ENCODE data around the gene BCL2L12. TPM values are rescaled to one million over a fixed set of nuclear protein-coding genes. Genes with fewer than 3 reads are reported as not detected.

Gene BCL2L12
- total RNA-seq, 2 experiments from 2014 or later, result 70.5 to 75.6 TPM

DNA sequence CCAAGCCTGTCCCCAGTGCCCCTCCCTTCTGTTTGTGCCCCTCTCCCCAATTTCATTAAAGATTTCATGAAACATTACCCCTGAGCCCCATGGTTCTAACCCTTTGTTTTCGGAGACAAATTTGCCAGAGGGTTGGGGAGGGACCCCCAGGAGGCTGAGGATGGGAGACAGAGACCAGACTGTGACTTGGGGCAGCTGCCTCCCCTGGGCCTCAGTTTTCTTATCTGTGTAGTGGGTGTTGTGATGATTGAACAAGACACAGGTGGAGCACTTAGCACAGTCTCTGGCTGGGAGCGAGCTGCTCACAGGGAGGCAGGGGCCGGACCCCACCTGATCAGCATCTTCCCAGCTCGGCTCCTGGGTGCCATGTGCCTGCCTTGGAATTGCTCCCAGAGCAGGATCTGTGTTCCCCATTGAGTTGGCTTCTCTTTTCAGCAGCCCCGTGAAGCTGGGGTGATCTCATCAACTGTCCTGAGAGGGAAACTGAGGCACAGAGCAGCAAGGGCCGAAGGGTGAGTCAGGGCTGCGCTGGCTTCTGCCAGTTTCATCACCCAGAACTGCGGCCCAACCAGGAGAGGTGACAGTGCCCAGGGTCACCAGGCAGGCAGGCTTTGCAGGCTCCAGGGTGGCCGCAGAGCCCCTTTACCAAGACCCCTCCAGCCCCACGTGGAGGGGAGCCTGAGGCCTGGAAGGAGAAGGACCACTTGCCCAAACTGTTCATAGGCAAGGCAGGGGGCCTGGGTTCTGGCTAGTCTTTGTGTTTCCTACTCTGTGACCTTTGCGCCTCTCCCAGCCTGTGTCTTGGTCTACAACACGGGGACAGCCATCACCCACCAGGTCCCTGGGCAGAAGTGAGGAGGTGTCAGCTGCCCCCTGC is 6.9 kb upstream of the BCL2L12 start:
- Mint-ChIP-seq H3K27ac (no peak overlapping the region), H3K4me3 (no peak overlapping the region), H3K9me3 (no peaks in the 10 kb centered on the region)

DNA sequence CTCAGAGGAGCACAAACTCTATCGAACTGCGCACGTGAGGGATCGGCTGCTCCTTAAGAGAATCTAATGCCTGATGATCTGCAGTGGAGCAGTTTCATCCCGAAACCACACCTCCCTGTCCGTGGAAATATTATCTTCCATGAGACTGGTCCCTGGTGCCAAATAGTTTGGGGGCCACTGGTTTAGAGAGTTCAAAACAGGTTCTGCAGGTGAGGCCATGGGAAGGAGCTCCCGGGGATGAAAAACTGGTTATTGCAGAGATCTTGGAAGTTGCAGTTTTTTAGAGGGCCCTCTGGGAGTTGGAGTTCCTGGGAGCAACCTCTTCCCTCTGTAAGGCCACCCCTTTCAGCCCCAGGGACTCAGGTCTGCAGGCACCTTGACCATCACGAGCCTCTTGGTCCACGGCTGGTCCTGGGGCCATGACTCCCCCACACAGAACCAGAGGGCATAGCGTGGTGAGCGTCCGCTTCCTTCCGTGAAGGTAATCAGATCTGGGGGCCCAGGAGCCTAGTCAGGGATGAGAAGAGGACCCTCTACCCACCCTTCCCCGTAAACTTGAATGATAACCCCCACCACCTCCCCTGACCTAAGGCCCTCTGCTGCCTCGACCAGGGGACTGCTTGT is 5.3 kb upstream of the BCL2L12 start:
- peaks cover 25% of the 10 kb centered on the region for H3K4me1 Mint-ChIP-seq (ENCODE audit: low read depth)
- no peak overlapping the region for H3K4me3 Mint-ChIP-seq
- H3K27me3 Mint-ChIP-seq (ENCODE audit: low read depth), result no peaks in the 10 kb centered on the region
- CTCF ChIA-PET, result interaction anchor here (0.7 to 1.7 kb wide), 2 partner anchors 13 to 18 kb away, joined by 3 to 4 read pairs; no protein-coding TSS in a partner anchor
- DNase-seq, result no peak
- H3K27ac Mint-ChIP-seq, result no peak overlapping the region
- no peaks in the 10 kb centered on the region for H3K9me3 Mint-ChIP-seq
- intact Hi-C loops (cut with micrococcal nuclease), result no loop called here
- H3K36me3 Mint-ChIP-seq (ENCODE audit: low read depth), result peaks cover 27% of the 10 kb centered on the region

More for the DNA sequence above, 6.9 kb upstream of the BCL2L12 start:
- Mint-ChIP-seq H3K36me3 (ENCODE audit: low read depth) (peaks cover 29% of the 10 kb centered on the region), H3K4me1 (ENCODE audit: low read depth) (peaks cover 19% of the 10 kb centered on the region), H3K27me3 (ENCODE audit: low read depth) (no peaks in the 10 kb centered on the region)
- CTCF ChIA-PET, result interaction anchor here (1.7 kb wide), 1 partner anchor 14 kb away, joined by 4 read pairs; no protein-coding TSS in a partner anchor
- DNase-seq, result no peak
- intact Hi-C loops (cut with micrococcal nuclease), result no loop called here

DNA sequence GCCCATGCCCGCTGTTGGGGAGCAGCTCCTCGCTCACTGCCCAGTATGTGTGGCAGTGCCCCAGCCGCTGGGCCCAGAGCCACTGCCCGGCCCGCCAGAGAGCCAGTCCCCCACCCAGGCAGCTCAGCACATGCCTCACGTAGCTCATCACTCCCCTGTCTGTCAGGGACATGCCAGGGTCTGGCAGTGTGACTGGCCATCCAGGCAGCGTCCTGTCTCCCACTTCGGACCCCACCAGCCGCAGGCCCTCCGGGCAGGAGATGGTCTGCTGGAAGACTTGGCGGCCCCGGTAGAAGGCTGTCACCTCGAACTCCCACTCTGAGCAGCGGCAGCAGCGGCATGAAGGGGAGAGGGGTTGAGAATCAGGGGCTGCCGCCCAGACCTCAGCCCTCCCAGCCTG is 3.7 kb upstream of the BCL2L12 start:
- H3K4me3 Mint-ChIP-seq, result no peak overlapping the region

GRCh38 chr19:49663224-49663623 is 2.5 kb upstream of the BCL2L12 start:
- Mint-ChIP-seq H3K36me3 (ENCODE audit: low read depth) (peaks cover 20% of the 10 kb centered on the region), H3K27me3 (ENCODE audit: low read depth) (no peaks in the 10 kb centered on the region), H3K4me3 (peak overlapping the region; percentile 98), H3K9me3 (no peaks in the 10 kb centered on the region), H3K4me1 (ENCODE audit: low read depth) (peaks cover 36% of the 10 kb centered on the region), H3K27ac (peak overlapping the region; percentile 93)
- CTCF ChIA-PET, result interaction anchor here (1.2 to 2.2 kb wide), 4 partner anchors 10 to 20 kb away, joined by 3 to 8 read pairs (median 6); no protein-coding TSS in a partner anchor
- intact Hi-C loops (cut with micrococcal nuclease), result no loop called here
- no peak for DNase-seq

More for the DNA sequence above, 3.7 kb upstream of the BCL2L12 start:
- peaks cover 22% of the 10 kb centered on the region for H3K36me3 Mint-ChIP-seq (ENCODE audit: low read depth)
- no peak for DNase-seq
- intact Hi-C loops (cut with micrococcal nuclease), result no loop called here
- no peaks in the 10 kb centered on the region for H3K27me3 Mint-ChIP-seq (ENCODE audit: low read depth)
- H3K27ac Mint-ChIP-seq, result no peak overlapping the region
- H3K4me1 Mint-ChIP-seq (ENCODE audit: low read depth), result peaks cover 30% of the 10 kb centered on the region
- CTCF ChIA-PET, result no interaction called here
- no peaks in the 10 kb centered on the region for H3K9me3 Mint-ChIP-seq

DNA sequence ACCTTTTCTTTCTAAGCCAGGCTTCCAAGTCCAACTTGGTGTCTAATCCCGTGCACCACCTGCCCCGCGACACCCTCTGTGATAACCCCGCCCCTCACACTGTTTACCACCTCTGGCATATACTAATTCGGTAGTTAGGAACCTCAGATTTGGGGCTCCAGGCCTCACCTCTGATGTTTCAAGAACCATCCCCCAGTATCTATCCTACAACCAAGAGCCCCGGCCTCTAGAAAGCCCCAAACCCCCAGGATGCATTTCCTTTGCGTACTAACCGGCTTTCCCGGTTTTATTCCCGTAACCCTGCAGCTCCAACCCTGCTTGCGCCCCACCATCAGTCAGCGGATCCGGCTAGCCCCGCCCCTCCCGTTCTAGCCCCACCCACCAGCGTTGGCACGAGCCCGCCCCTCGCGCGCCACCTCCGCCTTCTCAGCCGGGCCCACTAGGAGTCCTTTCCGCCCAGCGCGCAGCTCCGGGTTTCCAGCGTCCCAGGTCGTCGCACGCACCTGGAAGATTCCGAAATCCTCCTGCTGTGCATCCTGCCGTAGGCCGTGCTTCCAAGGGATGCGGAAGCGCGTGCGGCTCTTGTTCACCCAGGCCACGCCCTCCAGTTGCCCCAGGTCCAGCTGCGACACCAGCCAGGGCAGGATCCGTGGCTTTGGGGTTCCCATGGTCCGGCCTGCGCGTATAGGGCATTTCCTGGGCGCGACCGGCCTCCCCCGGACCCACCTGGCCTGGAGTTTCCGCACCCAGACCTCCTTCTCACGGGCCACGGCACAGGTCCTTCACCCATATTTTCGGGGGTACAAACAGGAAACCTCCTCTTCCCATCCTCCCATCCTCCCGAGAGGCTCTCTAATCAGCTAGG is 1.3 kb upstream of the BCL2L12 start:
- H3K4me1 Mint-ChIP-seq (ENCODE audit: low read depth), result peaks cover 36% of the 10 kb centered on the region
- H3K36me3 Mint-ChIP-seq (ENCODE audit: low read depth), result peaks cover 21% of the 10 kb centered on the region
- H3K27me3 Mint-ChIP-seq (ENCODE audit: low read depth), result no peaks in the 10 kb centered on the region

GRCh38 chr19:49665036-49665350 is 740 bp upstream of the BCL2L12 start:
- no peaks in the 10 kb centered on the region for H3K27me3 Mint-ChIP-seq (ENCODE audit: low read depth)
- H3K27ac Mint-ChIP-seq, result peak overlapping the region; percentile 93
- intact Hi-C loops (cut with micrococcal nuclease), result loop anchor here (1.0 kb wide), 4 partner anchors 11 to 211 kb away; partner anchors contain the start of gene RRAS
- peaks cover 37% of the 10 kb centered on the region for H3K4me1 Mint-ChIP-seq (ENCODE audit: low read depth)
- no peak for DNase-seq
- CTCF ChIA-PET, result interaction anchor here (0.9 to 2.2 kb wide), 3 partner anchors 11 to 53 kb away, joined by 3 to 7 read pairs (median 6); no protein-coding TSS in a partner anchor
- H3K36me3 Mint-ChIP-seq (ENCODE audit: low read depth), result peaks cover 23% of the 10 kb centered on the region
- H3K4me3 Mint-ChIP-seq, result peak overlapping the region; percentile 98
- H3K9me3 Mint-ChIP-seq, result no peaks in the 10 kb centered on the region

More for the DNA sequence above, 1.3 kb upstream of the BCL2L12 start:
- intact Hi-C loops (cut with micrococcal nuclease), result loop anchor here (1.0 kb wide), 4 partner anchors 12 to 212 kb away; partner anchors contain the start of gene RRAS
- no peaks in the 10 kb centered on the region for H3K9me3 Mint-ChIP-seq
- CTCF ChIA-PET, result interaction anchor here (0.9 to 2.2 kb wide), 6 partner anchors 9 to 53 kb away, joined by 3 to 8 read pairs (median 5); no protein-coding TSS in a partner anchor
- H3K4me3 Mint-ChIP-seq, result peak overlapping the region; percentile 98
- DNase-seq, result peak; percentile 97
- peak overlapping the region; percentile 93 for H3K27ac Mint-ChIP-seq

DNA sequence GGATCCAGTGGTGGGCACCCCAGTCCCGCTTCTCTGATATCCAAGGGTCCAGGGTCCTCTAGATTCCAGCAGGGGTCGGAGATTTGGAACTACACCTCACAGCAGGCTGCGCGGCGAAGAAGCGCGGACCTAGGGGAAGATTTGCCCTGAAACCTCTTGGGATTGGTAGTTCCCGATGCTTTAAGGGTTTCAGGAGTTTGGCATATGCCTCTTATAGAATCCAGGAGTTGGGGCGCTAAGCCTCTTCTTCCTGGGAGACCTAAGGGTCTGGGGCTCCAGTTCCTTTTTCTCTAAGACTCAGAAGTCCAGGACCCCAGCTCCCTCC is 349 bp downstream of the BCL2L12 start:
- Mint-ChIP-seq H3K36me3 (ENCODE audit: low read depth) (peaks cover 20% of the 10 kb centered on the region), H3K27ac (peak overlapping the region; percentile 93), H3K4me3 (peak overlapping the region; percentile 98), H3K9me3 (no peaks in the 10 kb centered on the region), H3K4me1 (ENCODE audit: low read depth) (peaks cover 35% of the 10 kb centered on the region), H3K27me3 (ENCODE audit: low read depth) (no peaks in the 10 kb centered on the region)
- DNase-seq, result no peak
- intact Hi-C loops (cut with micrococcal nuclease), result no loop called here
- CTCF ChIA-PET, result interaction anchor here (0.6 kb wide), 1 partner anchor 85 kb away, joined by 3 read pairs; no protein-coding TSS in a partner anchor

DNA sequence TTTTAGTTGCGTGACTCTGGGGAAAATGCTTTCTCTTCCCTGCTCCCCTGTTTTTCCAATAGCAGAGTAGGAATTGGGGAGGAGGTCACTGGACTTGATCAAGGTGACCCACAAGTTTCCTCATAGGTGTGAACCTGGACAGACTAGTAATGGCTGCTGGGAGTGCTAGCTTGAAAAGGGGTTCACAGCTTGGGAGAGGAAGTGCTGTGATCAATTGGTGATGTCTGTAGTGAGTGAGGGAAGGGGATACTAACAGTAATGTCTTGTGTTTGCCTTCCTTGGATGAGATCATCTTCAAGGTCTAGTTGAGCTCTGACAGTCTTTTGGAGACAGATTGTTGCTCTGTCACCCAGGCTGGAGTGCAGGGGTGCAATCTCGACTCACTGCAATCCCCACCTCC is 1.7 kb downstream of the BCL2L12 start:
- peak overlapping the region; percentile 98 for H3K4me3 Mint-ChIP-seq
- no peak overlapping the region for H3K27ac Mint-ChIP-seq
- peaks cover 39% of the 10 kb centered on the region for H3K4me1 Mint-ChIP-seq (ENCODE audit: low read depth)
- intact Hi-C loops (cut with micrococcal nuclease), result no loop called here
- H3K36me3 Mint-ChIP-seq (ENCODE audit: low read depth), result peaks cover 19% of the 10 kb centered on the region
- no peak for DNase-seq
- CTCF ChIA-PET, result interaction anchor here (1.4 kb wide), 1 partner anchor 13 kb away, joined by 3 read pairs; no protein-coding TSS in a partner anchor
- H3K9me3 Mint-ChIP-seq, result no peaks in the 10 kb centered on the region
- no peaks in the 10 kb centered on the region for H3K27me3 Mint-ChIP-seq (ENCODE audit: low read depth)

- intact Hi-C loops (cut with micrococcal nuclease), result no loop called here
- no peaks in the 10 kb centered on the region for H3K9me3 Mint-ChIP-seq
- no peak overlapping the region for H3K4me3 Mint-ChIP-seq
- no peaks in the 10 kb centered on the region for H3K27me3 Mint-ChIP-seq (ENCODE audit: low read depth)
- CTCF ChIA-PET, result interaction anchor here (1.4 kb wide), 1 partner anchor 166 kb away, joined by 5 read pairs; no protein-coding TSS in a partner anchor
- peaks cover 20% of the 10 kb centered on the region for H3K4me1 Mint-ChIP-seq (ENCODE audit: low read depth)
- H3K27ac Mint-ChIP-seq, result no peak overlapping the region
- H3K36me3 Mint-ChIP-seq (ENCODE audit: low read depth), result peaks cover 14% of the 10 kb centered on the region
- no peak for DNase-seq
These were observed 3.8 kb downstream of the BCL2L12 start for GRCh38 chr19:49669516-49669915.

DNA sequence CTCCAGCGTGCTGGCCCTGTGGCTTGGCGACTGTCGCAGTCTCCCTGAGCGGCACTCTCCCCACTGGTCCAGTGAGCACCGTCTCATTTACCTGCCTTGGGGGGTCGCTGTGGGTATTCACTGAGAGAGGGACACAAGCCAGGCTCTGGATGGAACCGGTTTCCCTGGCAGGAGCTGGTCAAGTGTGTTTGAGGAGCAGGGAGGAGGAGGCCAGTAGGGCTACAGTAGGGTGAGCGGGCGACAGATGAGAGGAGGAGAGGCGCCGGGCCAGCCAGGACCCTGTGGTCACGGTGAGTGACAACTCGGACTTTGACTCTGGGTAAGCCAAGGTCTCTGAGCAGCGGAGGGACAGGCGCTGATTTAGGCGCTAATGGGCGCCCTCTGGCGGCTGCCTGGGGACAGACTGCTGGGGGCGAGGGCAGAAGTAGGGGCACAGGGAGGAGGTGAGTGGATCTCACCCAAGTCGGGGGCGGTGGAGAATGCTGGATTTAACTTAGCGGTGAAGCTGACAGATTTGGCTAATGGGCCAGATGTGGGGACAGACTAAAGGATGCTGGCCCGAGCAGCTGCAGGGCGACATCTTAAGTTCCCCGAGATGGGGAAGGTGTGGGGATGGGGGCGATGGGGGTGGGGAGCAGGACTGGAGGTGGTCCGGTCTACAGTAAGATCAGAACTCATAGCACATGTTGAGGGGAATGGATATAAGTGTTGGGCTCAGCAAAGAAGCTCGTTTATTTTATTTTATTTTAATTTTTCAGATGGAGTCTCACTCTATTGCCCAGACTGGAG is 6.6 kb downstream of the BCL2L12 start:
- H3K4me3 Mint-ChIP-seq, result no peak overlapping the region
- H3K9me3 Mint-ChIP-seq, result no peaks in the 10 kb centered on the region

More for the DNA sequence above, 6.6 kb downstream of the BCL2L12 start:
- Mint-ChIP-seq H3K27ac (no peak overlapping the region), H3K36me3 (ENCODE audit: low read depth) (peaks cover 13% of the 10 kb centered on the region), H3K4me1 (ENCODE audit: low read depth) (peaks cover 12% of the 10 kb centered on the region), H3K27me3 (ENCODE audit: low read depth) (no peaks in the 10 kb centered on the region)
- CTCF ChIA-PET, result interaction anchor here (0.6 to 2.9 kb wide), 20 partner anchors 9 to 218 kb away, joined by 3 to 13 read pairs (median 4); partner anchors contain the start of genes NOSIP and RRAS
- peak; percentile 79 for DNase-seq
- intact Hi-C loops (cut with micrococcal nuclease), result loop anchor here (2.0 kb wide), 1 partner anchor 56 kb away; no protein-coding TSS in a partner anchor
